ENCODE data around the gene ZNF710.
"Not testable (repeated sequence)": the region's sequence is repeated elsewhere in the genome, so short reads cannot be mapped to it uniquely, and the experiment has no call there.

Gene ZNF710

GRCh38 chr15:90083954-90084607 lies 83.0 kb downstream of the ZNF710 start:
- no peak for DNase-seq

GRCh38 chr15:90084876-90085423 lies 83.8 kb downstream of the ZNF710 start:
- no peak for DNase-seq

GRCh38 chr15:90085565-90085964 lies 84.4 kb downstream of the ZNF710 start:
- no peak for DNase-seq

- DNase-seq, result peak; percentile 76
Measured at GRCh38 chr15:90086868-90087268, 85.7 kb downstream of the ZNF710 start.

GRCh38 chr15:90087454-90088154 lies 86.5 kb downstream of the ZNF710 start:
- DNase-seq, result peak; percentile 76

- no peak for DNase-seq
Measured at GRCh38 chr15:90090226-90090848, 89.2 kb downstream of the ZNF710 start.

GRCh38 chr15:90091156-90091931 lies 90.2 kb downstream of the ZNF710 start:
- DNase-seq, result no peak

- no peak for DNase-seq
Measured at GRCh38 chr15:90095521-90095959, 94.4 kb downstream of the ZNF710 start.

GRCh38 chr15:90097475-90097874 lies 96.4 kb downstream of the ZNF710 start:
- peak; percentile 43 for DNase-seq

- DNase-seq, result no peak
Measured at GRCh38 chr15:90099072-90099867, 98.1 kb downstream of the ZNF710 start.

GRCh38 chr15:90099868-90100831 lies 99.0 kb downstream of the ZNF710 start:
- peak; percentile 92 for DNase-seq

- DNase-seq, result peak; percentile 76
Measured at GRCh38 chr15:90101130-90101968, 100.2 kb downstream of the ZNF710 start.

- DNase-seq, result peak; percentile 88
Measured at GRCh38 chr15:90101969-90102890, 101.1 kb downstream of the ZNF710 start, which contains the start of gene IDH2. Gene IDH2, minus strand, starts transcription at chr15:90102468. Its CDS starts 78 bp downstream, at chr15:90102390.

GRCh38 chr15:90103701-90104329 lies 102.7 kb downstream of the ZNF710 start:
- no peak for DNase-seq

- DNase-seq, result no peak
Measured at GRCh38 chr15:90104551-90104950, 103.4 kb downstream of the ZNF710 start.

- no peak for DNase-seq
Measured at GRCh38 chr15:90105521-90105920, 104.4 kb downstream of the ZNF710 start.

GRCh38 chr15:90106522-90107117 lies 105.5 kb downstream of the ZNF710 start:
- DNase-seq, result no peak

- not testable (repeated sequence) for DNase-seq
Measured at GRCh38 chr15:90108038-90108437, 106.9 kb downstream of the ZNF710 start.

Data from hematopoietic multipotent progenitor cell treated with erythropoietin and hydrocortisone succinate and interleukin-3 and kit ligand, for 6 days (in vitro differentiated cells).